Measurements from ENCODE around the gene SLFN12L.
"Not testable (repeated sequence)": the region's sequence is repeated elsewhere in the genome, so short reads cannot be mapped to it uniquely, and the experiment has no call there.

SLFN12L gene

DNA sequence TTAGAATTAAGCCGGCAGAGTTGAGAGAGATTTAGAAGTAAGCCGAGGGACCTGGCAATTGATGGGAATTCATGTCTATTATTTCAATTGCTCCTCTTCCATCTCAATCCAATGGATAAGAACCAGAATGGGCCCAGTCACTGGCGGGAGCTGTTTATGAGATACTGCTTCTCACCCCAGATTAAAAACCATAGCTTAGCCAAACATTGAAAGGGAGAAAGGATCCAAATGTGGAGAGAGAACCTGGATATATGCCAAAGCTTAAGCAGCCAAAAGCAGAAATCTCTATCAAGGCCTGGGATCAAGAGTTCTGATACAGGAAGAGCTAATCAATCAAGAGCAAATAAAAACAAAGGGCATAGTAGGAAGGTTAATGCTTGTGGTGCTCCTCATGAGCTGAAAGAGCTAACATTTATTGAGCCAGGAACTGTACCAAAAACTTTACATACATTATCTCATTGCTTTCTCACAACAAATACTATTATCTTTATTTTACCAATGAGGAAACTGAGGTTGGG lies 2.8 kb downstream of the SLFN12L start:
- TF ChIP-seq, protein P1, sequence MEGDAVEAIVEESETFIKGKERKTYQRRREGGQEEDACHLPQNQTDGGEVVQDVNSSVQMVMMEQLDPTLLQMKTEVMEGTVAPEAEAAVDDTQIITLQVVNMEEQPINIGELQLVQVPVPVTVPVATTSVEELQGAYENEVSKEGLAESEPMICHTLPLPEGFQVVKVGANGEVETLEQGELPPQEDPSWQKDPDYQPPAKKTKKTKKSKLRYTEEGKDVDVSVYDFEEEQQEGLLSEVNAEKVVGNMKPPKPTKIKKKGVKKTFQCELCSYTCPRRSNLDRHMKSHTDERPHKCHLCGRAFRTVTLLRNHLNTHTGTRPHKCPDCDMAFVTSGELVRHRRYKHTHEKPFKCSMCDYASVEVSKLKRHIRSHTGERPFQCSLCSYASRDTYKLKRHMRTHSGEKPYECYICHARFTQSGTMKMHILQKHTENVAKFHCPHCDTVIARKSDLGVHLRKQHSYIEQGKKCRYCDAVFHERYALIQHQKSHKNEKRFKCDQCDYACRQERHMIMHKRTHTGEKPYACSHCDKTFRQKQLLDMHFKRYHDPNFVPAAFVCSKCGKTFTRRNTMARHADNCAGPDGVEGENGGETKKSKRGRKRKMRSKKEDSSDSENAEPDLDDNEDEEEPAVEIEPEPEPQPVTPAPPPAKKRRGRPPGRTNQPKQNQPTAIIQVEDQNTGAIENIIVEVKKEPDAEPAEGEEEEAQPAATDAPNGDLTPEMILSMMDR (conservative IDR thresholded peaks at IDR 0.05; ENCODE audit: low read depth, low read length): no peak
- H3K4me3 ChIP-seq (ENCODE audit: low read length): no peak overlapping the region
- DNase-seq (ENCODE audit: low read depth): no peak

DNA sequence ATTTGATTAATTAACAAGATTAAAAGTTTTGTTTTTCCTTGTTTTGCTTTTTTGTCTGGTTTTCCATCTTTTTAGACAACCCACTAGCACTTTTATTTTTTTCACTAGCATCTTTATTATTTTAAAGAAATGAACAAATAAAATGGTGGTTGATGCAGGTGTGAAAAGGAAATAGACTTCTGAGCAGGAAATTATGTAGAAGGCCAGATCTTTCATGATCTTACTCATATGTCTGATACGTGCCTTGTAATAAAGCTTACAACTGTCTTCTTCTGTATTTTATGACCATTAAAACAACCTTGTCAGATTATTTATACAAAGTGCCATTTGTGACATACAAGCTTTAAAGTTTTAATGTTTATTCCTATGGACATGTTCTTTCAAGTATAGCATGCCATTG lies 6.3 kb downstream of the SLFN12L start:
- no peak for DNase-seq (ENCODE audit: low read depth)
- H3K4me3 ChIP-seq (ENCODE audit: low read length): no peak overlapping the region
- TF ChIP-seq, protein P1 (conservative IDR thresholded peaks at IDR 0.05; ENCODE audit: low read depth, low read length): no peak

DNA sequence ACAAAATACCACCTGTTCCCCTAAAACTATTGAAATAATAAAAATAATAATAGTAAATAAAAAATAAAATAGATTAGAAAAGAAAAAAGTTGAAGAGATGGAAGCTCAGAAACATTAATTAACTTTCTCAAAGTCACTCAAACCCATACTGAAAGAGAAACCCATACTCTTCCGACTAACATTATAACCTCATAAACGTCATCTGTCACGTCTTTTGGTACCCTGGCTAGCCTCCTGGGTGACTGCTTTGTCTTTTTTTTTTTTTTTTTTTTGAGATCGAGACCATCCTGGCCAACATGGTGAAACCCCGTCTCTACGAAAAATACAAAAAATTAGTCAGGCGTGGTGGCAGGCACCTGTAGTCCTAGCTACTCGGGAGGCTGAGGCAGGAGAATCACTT lies 7.6 kb downstream of the SLFN12L start:
- TF ChIP-seq, protein P1 (conservative IDR thresholded peaks at IDR 0.05; ENCODE audit: low read depth, low read length): no peak
- no peak for DNase-seq (ENCODE audit: low read depth)
- H3K4me3 ChIP-seq (ENCODE audit: low read length): no peak overlapping the region

DNA sequence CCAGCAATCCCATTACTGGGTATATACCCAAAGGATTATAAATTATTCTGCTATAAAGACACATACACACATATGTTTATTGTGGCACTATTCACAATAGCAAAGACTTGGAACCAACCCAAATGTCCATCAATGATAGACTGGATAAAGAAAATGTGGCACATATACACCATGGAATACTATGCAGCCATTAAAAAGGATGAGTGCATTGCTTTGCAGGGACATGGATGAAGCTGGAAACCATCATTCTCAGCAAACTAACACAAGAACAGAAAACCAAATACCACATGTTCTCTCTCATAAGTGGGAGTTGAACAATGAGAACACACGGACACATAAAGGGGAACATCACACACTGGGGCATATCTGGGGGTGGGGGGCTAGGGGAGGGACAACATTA lies 8.2 kb downstream of the SLFN12L start:
- not testable (repeated sequence) for DNase-seq (ENCODE audit: low read depth); H3K4me3 ChIP-seq (ENCODE audit: low read length)

DNA sequence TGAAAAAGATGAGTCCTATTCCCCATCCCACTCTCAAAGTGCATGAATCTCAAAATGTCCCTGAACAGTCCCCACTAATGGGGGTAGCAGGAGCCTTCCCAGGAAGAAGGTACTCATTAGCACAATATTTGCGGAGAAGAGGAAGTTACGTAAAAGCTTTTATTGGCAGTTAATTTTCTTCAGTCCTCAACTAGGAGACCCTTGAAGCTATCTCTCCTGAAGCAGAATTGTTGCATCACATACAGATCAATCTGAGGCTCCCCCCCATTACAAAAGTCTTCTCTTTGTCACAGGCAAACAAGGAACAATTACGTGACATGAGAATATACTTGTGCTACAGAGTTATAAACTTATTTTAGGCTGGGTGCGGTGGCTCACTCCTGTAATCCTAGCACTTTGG lies 14.2 kb downstream of the SLFN12L start:
- DNase-seq (ENCODE audit: low read depth): no peak
- no peak overlapping the region for H3K4me3 ChIP-seq (ENCODE audit: low read length)
- TF ChIP-seq, protein P1 (conservative IDR thresholded peaks at IDR 0.05; ENCODE audit: low read depth, low read length): no peak

DNA sequence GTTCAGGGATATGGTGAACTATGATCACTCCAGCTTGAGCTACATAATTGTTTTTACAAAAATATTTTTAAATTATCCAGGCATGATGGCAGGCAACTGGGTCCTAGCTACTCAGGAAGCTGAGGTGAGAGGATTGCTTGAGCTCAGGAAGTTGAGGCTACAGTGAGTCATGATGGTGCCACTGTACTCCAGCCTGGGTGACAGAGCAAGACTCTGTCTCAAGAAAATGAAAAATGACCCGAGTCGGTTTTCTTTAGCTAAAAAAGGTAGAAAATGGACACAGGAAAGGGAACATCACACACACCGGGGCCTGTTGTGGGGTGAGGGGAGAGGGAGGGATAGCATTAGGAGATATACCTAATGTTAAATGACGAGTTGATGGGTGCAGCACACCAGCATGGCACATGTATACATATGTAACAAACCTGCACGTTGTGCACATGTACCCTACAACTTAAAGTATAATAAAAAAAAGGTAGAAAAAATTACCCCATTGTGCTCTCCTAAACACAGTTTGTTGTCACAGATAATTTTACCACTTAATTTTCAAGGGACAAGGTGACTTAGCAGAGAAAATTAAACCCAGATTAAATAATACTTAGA lies 15.7 kb downstream of the SLFN12L start:
- not testable (repeated sequence) for H3K4me3 ChIP-seq (ENCODE audit: low read length); DNase-seq (ENCODE audit: low read depth)

DNA sequence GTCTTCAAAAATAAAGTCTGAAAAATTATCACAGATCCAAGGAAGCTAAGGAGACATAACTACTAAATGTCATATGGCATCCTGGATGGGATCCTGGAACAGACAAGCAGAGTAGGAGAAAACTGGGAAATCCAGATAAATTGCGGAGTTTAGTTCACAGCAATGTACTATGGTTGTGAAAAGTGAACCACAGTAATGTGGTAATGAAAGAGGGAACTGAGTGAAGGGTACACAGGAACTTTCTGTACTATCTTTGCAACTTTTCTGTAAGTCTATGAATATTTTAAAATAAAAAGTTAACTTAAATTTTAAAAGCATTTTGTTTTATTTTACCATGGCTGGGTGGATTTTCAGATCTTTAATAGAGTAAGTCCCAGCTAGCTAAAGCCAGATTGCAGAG lies 16.3 kb downstream of the SLFN12L start:
- no peak overlapping the region for H3K4me3 ChIP-seq (ENCODE audit: low read length)
- TF ChIP-seq, protein P1 (conservative IDR thresholded peaks at IDR 0.05; ENCODE audit: low read depth, low read length): no peak

DNA sequence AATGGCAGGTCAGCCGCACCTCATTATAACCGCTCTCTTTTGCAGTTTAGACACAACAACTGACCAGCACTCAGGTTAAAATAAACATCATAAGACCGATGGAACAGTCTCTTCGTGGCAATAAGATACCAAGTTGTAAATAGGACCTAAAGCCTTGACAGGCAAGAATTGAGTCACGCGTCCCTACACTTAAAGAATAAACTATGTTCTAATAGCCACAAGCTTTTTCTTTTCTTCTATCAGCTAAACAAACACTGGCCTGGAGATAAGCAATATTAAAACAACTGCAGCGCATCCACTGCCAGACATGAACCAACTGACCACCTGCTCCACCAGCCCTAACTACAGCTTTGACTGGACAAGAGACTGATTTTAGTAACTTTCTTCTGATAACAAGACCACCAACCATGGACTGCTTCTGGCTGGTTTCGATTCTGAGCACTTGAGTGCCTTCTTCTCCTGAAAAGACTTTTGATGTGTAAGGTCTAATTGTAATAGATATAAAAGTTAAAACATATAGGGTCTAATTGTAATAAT lies 17.5 kb downstream of the SLFN12L start:
- TF ChIP-seq, protein P1 (conservative IDR thresholded peaks at IDR 0.05; ENCODE audit: low read depth, low read length): no peak
- no peak overlapping the region for H3K4me3 ChIP-seq (ENCODE audit: low read length)
- no peak for DNase-seq (ENCODE audit: low read depth)

More for the DNA sequence above, 16.3 kb downstream of the SLFN12L start:
- no peak for DNase-seq (ENCODE audit: low read depth)
